Fibroblast of lung (primary cell): ENCODE results near the gene ARHGAP12.
"Not testable (repeated sequence)": the region's sequence is repeated elsewhere in the genome, so short reads cannot be mapped to it uniquely, and the experiment has no call there.

Experiments
- EZH2 ChIP-seq: IDR thresholded peaks from 2 replicates; pipeline ENCODE4 v1.5.1; 2012; ENCODE audit warnings: low read length, control low read depth, mild to moderate bottlenecking; ENCODE audit errors: missing control alignments
- TF ChIP-seq, protein P1 (sequence below), 2 donors: IDR thresholded peaks in 1 of 2; conservative IDR thresholded peaks in 1 of 2; 1 replicate in 1 of 2; 2 replicates in 1 of 2; pipeline ENCODE4 v1.5.1; 2011 to 2012; ENCODE audit warnings: low read length in 2 of 2, control low read depth in 1 of 2, inconsistent platforms in 1 of 2, low read depth in 1 of 2, mild to moderate bottlenecking in 1 of 2

GRCh38 chr10:31969847-31970246 lies 41.2 kb upstream of the ARHGAP12 start:
- TF ChIP-seq, protein P1, sequence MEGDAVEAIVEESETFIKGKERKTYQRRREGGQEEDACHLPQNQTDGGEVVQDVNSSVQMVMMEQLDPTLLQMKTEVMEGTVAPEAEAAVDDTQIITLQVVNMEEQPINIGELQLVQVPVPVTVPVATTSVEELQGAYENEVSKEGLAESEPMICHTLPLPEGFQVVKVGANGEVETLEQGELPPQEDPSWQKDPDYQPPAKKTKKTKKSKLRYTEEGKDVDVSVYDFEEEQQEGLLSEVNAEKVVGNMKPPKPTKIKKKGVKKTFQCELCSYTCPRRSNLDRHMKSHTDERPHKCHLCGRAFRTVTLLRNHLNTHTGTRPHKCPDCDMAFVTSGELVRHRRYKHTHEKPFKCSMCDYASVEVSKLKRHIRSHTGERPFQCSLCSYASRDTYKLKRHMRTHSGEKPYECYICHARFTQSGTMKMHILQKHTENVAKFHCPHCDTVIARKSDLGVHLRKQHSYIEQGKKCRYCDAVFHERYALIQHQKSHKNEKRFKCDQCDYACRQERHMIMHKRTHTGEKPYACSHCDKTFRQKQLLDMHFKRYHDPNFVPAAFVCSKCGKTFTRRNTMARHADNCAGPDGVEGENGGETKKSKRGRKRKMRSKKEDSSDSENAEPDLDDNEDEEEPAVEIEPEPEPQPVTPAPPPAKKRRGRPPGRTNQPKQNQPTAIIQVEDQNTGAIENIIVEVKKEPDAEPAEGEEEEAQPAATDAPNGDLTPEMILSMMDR (conservative IDR thresholded peaks at IDR 0.05 in 1 of 2, IDR thresholded peaks at IDR 0.05 in 1 of 2; ENCODE audit: low read depth in 1 of 2, low read length in 2 of 2): not testable (repeated sequence)
- not testable (repeated sequence) for TF ChIP-seq EZH2
